SJSA1 (cell line): ENCODE measurements around the gene SORD. TPM values are rescaled to one million over a fixed set of nuclear protein-coding genes. Genes with fewer than 3 reads are reported as not detected.
"Not testable (repeated sequence)": the region's sequence is repeated elsewhere in the genome, so short reads cannot be mapped to it uniquely, and the experiment has no call there.

ENCODE experiments used
- DNase-seq, 2 experiments: peaks; one replicate each; pipeline ENCODE4 v3.0.0-alpha.2; 2015 to 2020; ENCODE audit warnings: low spot score in 2 of 2, low read depth in 1 of 2
- H3K27ac ChIP-seq: fragments of 250-450 bp; sonication (Bioruptor Pico); 2 replicates; pipeline ENCODE4 v1.5.1; 2020; ENCODE audit warnings: mild to moderate bottlenecking, moderate library complexity
- H3K27me3 ChIP-seq: fragments of 250-450 bp; sonication (Bioruptor Pico); replicated peaks from 2 replicates; pipeline ENCODE4 v1.5.1; 2020; ENCODE audit warnings: mild to moderate bottlenecking, moderate library complexity
- H3K36me3 ChIP-seq: fragments of 250-450 bp; sonication (Bioruptor Pico); 2 replicates; pipeline ENCODE4 v1.5.1; 2020; ENCODE audit warnings: mild to moderate bottlenecking
- H3K4me1 ChIP-seq: fragments of 250-450 bp; sonication (Bioruptor Pico); replicated peaks from 2 replicates; pipeline ENCODE4 v1.6.1; 2021; ENCODE audit warnings: mild to moderate bottlenecking
- H3K4me3 ChIP-seq: fragments of 250-450 bp; sonication (Bioruptor Pico); 2 replicates; pipeline ENCODE4 v1.5.1; 2020; ENCODE audit warnings: mild to moderate bottlenecking
- H3K9me3 ChIP-seq: fragments of 250-450 bp; sonication (Bioruptor Pico); replicated peaks from 2 replicates; pipeline ENCODE4 v1.5.1; 2020; ENCODE audit warnings: mild to moderate bottlenecking
- total RNA-seq: library from RNA; depleted of rRNA; stranded (reverse); fragments of >200 nt; shearing (Covaris generic); gene quantifications from 2 replicates; pipeline ENCODE4 v1.2.3, GENCODE V29; 2014; rRNA removed

Gene SORD
- total RNA-seq: 23.1 and 25.9 TPM in 2 replicates

DNA sequence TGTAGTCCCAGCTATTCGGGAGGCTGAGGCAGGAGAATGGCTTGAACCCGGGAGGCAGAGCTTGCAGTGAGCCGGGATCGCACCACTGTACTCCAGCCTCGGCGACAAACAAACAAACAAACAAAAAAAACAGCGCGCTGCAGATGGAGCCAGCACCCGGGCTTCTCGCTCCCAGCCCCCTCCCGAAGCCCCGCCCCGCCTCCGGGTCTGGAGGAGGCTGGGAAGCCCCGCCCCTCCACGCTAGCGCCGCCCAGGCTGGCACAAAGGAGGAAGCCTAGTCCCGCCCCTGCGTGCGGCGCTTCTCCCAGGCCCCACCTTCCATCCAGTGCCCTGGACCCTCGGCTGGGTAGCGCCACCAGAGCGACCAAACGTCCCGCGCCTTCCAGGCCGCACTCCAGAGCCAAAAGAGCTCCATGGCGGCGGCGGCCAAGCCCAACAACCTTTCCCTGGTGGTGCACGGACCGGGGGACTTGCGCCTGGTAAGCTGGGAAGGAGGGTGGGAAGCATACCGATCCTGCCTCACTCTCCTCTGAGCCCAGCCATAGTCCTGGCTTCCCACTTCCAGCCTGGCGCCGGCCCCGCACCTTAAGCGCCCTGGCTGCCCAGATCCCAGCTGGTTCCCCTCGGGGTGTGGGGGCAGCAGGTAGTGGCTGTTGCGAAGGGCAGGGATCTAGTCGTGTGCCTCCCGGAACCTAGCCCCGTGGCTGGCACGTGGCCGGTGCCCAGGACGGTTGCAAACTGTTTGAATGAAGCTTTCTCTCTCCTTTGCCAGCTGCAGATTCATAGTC is at the start of gene SORD:
SORD (plus strand) TSS at position 325 of the 788 bp plus-strand sequence; CDS start at position 414, 89 bp downstream.
- Histone ChIP-seq H3K4me3 (peak within 1 kb of the TSS; percentile 55), H3K36me3 (no peaks in the 10 kb centered on the region), H3K4me1 (peaks cover 8% of the 10 kb centered on the region; the same call in 1 of the 2 replicates), H3K27ac (peak within 1 kb of the TSS; percentile 17; the same call in 1 of the 2 replicates), H3K27me3 (peaks cover 1% of the 10 kb centered on the region; the same call in 1 of the 2 replicates), H3K9me3 (no peaks in the 10 kb centered on the region)
- peak; percentile 88 to 93 for DNase-seq

DNA sequence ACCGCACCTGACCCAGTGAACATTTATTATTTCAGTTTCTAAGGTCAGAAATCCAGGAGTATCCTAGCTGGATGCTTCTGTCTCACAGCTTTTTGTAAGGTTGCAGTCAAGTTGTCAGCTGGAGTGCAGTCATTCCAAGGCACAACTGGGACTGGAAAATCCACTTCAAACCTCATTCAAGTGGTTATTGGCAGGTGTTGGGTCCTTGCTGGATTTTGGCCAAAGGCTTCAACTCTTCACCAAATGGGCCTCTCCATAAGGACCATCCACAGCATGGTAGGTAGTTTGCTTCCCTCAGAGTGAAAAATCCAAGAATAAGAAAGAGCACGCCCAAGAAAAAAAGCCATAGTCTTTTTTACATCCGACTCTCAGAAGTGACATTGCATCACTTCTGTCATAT is 46.8 kb upstream of the SORD start:
- not testable (repeated sequence) for H3K36me3 ChIP-seq, DNase-seq, H3K27me3 ChIP-seq, H3K27ac ChIP-seq, H3K9me3 ChIP-seq, H3K4me3 ChIP-seq, H3K4me1 ChIP-seq

DNA sequence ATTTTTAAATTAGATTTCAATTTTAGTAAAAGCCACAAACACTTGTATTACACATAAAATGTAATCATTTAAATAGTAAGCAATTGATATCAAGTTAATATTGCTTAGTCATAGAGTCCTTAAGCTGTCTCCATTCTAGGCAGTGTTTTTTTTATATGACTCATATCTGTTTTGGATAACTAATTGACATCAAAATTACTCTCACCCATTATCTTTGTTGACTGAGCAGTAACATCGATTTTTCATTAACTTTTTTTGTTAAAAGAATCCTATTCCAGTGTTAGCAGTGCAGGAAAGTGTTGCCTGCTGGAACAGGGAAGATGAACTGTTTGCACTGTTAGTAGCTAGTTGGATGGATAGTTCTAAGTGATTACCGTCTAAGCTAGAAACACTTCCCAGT is 45.2 kb upstream of the SORD start:
- not testable (repeated sequence) for H3K36me3 ChIP-seq, H3K9me3 ChIP-seq, H3K4me1 ChIP-seq, H3K4me3 ChIP-seq, DNase-seq, H3K27ac ChIP-seq, H3K27me3 ChIP-seq

DNA sequence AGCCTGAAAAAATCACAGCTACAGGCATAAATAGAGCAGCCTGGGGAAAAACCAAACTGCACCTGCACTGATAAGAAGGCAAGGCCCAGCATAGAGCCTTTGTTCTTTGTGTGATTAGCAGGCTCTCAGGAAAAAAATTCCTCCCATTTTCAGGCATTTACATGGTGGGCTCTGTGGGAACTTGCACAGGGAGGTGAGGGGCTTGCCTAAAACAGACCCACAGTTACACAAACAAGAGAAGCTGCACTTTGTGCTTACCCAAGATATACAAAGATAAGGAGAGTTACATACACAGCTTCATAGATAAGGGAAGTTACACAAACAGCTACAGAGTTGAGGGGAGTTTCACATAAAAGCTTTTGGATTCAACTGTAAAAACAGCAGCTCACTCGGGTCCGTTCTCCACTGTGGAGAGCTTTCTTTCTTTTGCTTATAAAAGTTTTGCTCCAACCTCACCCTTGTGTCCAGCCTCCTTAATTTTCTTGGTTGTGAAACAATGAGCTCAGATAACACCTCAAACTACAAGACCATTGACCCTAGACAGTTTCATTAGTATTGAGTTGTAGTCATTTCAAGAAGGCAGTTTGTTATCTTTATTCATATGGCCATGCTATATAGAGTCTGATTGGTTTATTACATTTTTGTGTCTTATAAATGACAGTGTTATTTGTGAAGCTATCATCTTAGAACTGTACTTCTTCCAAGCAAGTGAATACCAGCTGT is 43.2 kb upstream of the SORD start:
- DNase-seq, H3K27ac ChIP-seq, H3K27me3 ChIP-seq, H3K4me3 ChIP-seq, H3K9me3 ChIP-seq, H3K36me3 ChIP-seq, H3K4me1 ChIP-seq: not testable (repeated sequence)

DNA sequence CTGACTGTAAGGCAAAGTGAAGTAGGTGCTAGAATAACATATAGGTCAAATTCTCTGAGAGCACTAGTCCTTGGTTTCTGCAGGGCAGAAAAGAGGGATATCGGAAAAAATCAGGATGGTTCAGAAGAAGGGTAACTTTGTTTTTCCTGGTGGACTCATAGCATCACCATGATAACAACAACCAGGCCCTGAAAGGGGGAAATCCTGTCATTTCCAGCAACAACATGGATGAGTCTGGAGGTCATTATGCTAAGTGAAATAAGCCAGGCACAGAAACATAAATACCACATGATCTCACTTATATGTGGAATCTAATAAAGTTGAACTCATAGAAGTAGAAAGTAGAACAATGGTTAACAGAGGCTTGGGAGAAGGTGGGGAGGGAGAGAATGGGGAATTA is 38.9 kb upstream of the SORD start:
- H3K27ac ChIP-seq, H3K4me1 ChIP-seq, H3K27me3 ChIP-seq, DNase-seq, H3K9me3 ChIP-seq, H3K36me3 ChIP-seq, H3K4me3 ChIP-seq: not testable (repeated sequence)

DNA sequence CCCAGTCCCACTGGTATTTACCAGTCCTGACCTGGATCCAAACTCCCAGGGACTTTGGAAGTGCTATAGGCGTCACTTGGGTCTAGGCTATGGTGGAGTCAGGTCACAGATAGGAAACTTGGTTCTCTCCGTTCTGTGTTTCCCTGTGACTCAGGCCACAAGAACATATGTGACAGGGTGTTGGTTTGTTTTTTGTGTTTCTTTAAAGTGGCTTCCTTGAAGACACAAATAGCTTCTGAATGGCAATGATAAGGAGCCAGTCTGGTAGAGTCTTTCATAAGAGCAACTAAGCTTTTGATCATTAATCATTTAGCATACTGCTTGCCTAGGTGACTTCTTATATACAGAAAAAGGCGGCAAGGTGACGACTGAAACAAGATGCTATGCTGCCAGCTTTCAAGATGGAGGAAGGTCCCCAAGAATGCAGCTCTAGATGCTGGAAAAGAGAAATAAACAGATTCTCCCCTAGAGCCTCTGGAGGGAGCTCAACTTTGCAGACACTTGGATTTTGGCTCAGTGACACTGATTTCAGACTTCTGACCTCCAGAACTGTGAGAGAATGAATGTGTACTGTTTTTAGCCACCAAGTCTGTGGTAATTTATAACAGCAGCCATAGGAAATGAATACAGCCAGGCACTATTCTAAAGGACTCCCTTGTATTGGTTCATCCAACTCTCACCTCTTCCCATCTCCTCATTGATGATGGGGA is 36.5 kb upstream of the SORD start:
- not testable (repeated sequence) for DNase-seq

DNA sequence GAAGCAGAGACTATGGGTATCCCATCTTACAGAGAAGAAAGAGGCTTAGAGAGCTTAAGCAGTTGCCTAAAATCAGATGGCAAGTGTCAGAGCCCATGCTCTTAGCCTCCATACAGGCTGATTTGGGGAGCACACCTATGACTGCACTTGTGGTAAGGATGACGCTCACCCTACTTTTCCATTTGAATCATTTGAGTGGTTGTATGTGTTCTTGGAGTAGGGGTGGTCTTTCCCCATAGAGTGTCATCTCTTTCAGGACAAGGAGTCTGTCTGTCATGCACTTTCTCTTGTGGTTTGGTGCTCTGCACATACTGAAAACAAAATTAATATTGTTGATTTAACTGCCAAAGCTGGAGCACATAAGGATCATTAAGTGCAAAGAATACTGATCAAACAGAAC is 35.3 kb upstream of the SORD start:
- H3K27ac ChIP-seq, H3K27me3 ChIP-seq, H3K36me3 ChIP-seq, H3K4me3 ChIP-seq, H3K9me3 ChIP-seq, H3K4me1 ChIP-seq, DNase-seq: not testable (repeated sequence)

More for the DNA sequence above, 36.5 kb upstream of the SORD start:
- H3K9me3 ChIP-seq, H3K27me3 ChIP-seq, H3K4me3 ChIP-seq, H3K4me1 ChIP-seq, H3K27ac ChIP-seq, H3K36me3 ChIP-seq: not testable (repeated sequence)

DNA sequence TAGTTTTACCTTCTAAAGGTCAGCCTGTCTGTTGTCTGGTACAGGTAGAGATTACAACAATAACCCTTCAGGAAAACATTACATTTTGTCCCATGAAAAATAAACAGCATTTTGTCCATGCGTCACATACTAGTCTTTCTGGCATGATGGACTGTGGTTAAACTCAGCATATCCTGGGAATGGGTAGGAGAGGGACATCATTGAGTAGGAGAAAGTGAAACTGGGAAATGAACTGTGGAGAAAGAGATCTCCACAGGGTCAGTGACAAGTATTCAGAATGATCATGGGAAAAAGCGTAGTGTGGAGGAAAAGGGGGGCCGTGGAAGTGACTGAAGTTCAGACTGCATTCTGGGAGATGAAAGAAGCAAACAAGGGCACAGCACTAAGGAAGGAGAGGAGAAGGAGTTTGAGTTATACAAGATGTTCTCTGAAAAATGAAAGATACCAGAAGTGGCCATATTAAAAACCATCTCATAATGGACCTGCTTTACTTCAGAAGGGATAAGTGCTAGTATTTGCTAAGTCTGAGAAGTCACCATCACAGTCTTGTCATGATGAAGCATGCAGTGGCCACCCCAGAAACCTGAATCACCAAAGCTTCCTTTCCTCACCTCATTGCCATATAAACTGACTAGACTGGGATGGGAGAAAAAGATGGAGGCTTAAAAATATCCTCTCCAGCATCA is 34.7 kb upstream of the SORD start:
- H3K4me1 ChIP-seq, H3K27ac ChIP-seq, H3K27me3 ChIP-seq, H3K4me3 ChIP-seq, H3K9me3 ChIP-seq, DNase-seq, H3K36me3 ChIP-seq: not testable (repeated sequence)

DNA sequence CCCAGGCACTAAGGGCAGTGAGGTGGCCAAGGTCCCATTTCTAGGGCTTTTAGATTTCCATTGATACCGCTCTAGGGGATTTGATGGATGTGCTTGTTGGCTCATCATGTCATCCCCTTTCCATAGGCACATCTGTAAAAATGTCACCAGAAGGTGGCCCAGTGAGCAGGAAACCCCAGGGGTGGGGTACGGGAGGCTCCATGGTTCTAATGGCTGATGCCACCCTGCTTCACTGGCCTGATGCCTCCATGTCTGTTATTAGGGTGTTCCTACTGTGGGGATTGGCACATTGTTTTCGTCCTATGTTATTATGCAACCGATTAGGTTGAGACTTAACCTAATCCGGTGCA is 34.1 kb upstream of the SORD start:
- not testable (repeated sequence) for H3K36me3 ChIP-seq, DNase-seq, H3K27ac ChIP-seq, H3K27me3 ChIP-seq, H3K4me1 ChIP-seq, H3K9me3 ChIP-seq, H3K4me3 ChIP-seq

DNA sequence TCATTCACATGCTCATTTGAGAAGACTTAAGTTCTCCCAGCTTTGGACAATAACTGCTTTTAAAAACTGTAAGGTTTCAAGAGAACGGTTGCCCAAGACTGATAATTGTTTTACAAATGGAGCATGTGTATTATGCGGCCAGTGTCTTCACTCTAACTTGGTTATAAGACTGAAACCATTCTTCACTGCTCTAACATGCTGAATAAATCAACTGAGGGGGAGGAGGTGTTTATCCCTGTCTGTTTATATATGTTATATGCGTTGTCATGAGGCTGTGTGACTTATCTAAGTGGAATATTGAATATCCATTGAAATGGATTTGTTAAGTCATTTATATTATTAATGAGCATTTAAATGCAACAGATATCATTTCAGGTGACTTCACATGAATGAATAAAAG is 25.4 kb upstream of the SORD start:
- DNase-seq: not testable (repeated sequence)

DNA sequence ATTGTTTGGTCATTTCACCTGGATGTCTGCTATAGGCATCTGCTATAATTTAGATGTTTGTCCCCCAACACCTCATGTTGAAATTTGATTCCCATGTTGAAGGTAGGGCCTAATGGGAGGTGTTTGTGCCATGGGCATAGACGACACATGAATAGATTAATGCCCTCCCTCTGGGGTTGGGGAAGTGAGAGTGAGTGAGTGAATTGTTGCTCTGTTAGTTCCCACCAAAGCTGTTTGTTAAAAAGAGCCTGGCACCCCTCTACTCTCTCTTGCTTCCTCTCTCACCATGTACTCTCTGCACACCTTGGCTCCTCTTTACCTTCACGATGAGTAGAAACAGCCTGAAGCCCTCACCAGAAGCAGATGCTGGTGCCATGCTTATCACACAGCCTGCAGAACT is 23.9 kb upstream of the SORD start:
- H3K36me3 ChIP-seq: no peaks in the 10 kb centered on the region
- no peak for DNase-seq
- H3K27me3 ChIP-seq: no peaks in the 10 kb centered on the region
- H3K4me1 ChIP-seq: no peaks in the 10 kb centered on the region
- H3K9me3 ChIP-seq: no peaks in the 10 kb centered on the region
- no peak overlapping the region for H3K4me3 ChIP-seq
- no peak overlapping the region for H3K27ac ChIP-seq

More for the DNA sequence above, 25.4 kb upstream of the SORD start:
- not testable (repeated sequence) for H3K4me3 ChIP-seq, H3K27ac ChIP-seq, H3K4me1 ChIP-seq, H3K36me3 ChIP-seq, H3K9me3 ChIP-seq, H3K27me3 ChIP-seq

DNA sequence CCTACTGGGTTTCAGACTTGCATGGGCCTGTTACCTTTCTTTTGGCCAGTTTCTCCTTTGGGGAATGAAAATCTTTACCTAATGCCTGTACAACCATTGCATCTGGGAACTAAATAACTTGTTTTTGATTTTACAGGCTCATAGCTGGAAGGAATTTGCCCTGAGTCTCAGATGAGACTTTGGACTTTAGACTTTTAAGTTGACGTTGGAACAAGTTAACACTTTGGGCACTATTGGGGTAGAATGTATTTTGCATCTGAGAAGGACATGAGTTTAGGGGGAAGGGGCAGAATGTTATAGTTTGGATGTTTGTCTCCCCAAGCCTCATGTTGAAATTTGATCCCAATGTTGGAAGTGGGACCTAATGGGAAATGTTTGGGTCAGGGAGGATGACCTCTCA is 21.8 kb upstream of the SORD start:
- not testable (repeated sequence) for DNase-seq, H3K27ac ChIP-seq, H3K9me3 ChIP-seq, H3K36me3 ChIP-seq, H3K4me3 ChIP-seq, H3K4me1 ChIP-seq, H3K27me3 ChIP-seq

DNA sequence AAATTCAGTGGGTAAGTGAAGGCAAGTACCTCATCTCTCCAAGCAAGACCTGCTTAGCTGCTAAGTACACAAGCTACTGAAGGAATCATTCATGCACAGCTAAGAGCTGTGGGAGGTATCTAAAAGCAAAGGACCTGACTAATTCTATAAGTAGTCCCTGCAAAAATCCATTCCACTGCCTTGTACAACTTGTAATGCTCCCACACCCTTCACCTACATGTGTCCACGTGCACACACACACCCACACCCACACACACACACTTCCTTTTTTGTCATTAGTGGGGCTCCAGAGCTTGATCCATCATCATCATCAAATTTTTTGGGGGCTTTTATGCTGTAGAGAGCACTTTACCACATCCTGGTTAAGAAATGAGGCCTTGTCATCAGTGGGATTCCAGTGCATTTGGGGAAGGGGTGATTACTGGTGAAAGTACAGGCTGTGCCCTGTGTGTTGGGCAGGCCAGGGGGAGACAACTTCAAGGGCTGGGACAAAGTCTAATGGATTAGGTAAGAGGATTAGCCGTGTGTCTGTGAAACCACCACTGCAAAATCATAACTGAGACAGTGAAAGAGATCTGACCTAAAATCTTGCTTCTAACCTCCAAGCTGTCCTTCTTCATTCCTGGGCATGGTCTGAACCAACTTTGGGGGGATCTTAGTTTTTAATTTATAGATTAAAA is 19.1 kb upstream of the SORD start:
- not testable (repeated sequence) for DNase-seq, H3K36me3 ChIP-seq, H3K4me3 ChIP-seq, H3K4me1 ChIP-seq, H3K9me3 ChIP-seq, H3K27ac ChIP-seq, H3K27me3 ChIP-seq
